ENCODE results near the gene SHROOM1.

SHROOM1 gene

GRCh38 chr5:132777209-132778069 lies 53.0 kb downstream of the SHROOM1 start, which contains the start of gene SEPTIN8:
Gene SEPTIN8, minus strand, starts transcription at chr5:132777239. Its CDS starts 102 bp downstream, at chr5:132777137.
- 0 out of 2 replicates have a peak, but pooled peaks have one; percentile 39 for TF ChIP-seq POLR2A (IDR thresholded peaks at IDR 0.05; ENCODE audit: low read depth, low read length)
- FAIRE-seq = no peak
- peak; percentile 61 for DNase-seq (ENCODE audit: insufficient read length, low spot score)

- FAIRE-seq (no peak), DNase-seq (ENCODE audit: insufficient read length, low spot score) (no peak)
- TF ChIP-seq POLR2A (IDR thresholded peaks at IDR 0.05; ENCODE audit: low read depth, low read length) = no peak; the same call in 1 of the 2 replicates
Measured at GRCh38 chr5:132776938-132777208, 53.6 kb downstream of the SHROOM1 start.

GRCh38 chr5:132776131-132776937 lies 54.1 kb downstream of the SHROOM1 start:
- FAIRE-seq = no peak
- TF ChIP-seq POLR2A (IDR thresholded peaks at IDR 0.05; ENCODE audit: low read depth, low read length) = no peak
- DNase-seq (ENCODE audit: insufficient read length, low spot score) = no peak

- DNase-seq (ENCODE audit: insufficient read length, low spot score) (no peak), FAIRE-seq (no peak)
- no peak for TF ChIP-seq POLR2A (IDR thresholded peaks at IDR 0.05; ENCODE audit: low read depth, low read length)
Measured at GRCh38 chr5:132775476-132775961, 54.9 kb downstream of the SHROOM1 start.

- DNase-seq (ENCODE audit: insufficient read length, low spot score) = no peak
- FAIRE-seq = no peak
- no peak for TF ChIP-seq POLR2A (IDR thresholded peaks at IDR 0.05; ENCODE audit: low read depth, low read length)
Measured at GRCh38 chr5:132774896-132775295, 55.6 kb downstream of the SHROOM1 start.

GRCh38 chr5:132774406-132774805 lies 56.0 kb downstream of the SHROOM1 start:
- no peak for TF ChIP-seq POLR2A (IDR thresholded peaks at IDR 0.05; ENCODE audit: low read depth, low read length)
- DNase-seq (ENCODE audit: insufficient read length, low spot score) (no peak), FAIRE-seq (no peak)

GRCh38 chr5:132773601-132774355 lies 56.7 kb downstream of the SHROOM1 start:
- FAIRE-seq (no peak), DNase-seq (ENCODE audit: insufficient read length, low spot score) (no peak)

GRCh38 chr5:132773114-132773513 lies 57.3 kb downstream of the SHROOM1 start:
- no peak for TF ChIP-seq POLR2A (IDR thresholded peaks at IDR 0.05; ENCODE audit: low read depth, low read length)
- no peak for FAIRE-seq
- no peak for DNase-seq (ENCODE audit: insufficient read length, low spot score)

More at GRCh38 chr5:132773601-132774355, 56.7 kb downstream of the SHROOM1 start:
- TF ChIP-seq POLR2A (IDR thresholded peaks at IDR 0.05; ENCODE audit: low read depth, low read length) = no peak

GRCh38 chr5:132772291-132773070 lies 58.0 kb downstream of the SHROOM1 start:
- FAIRE-seq = no peak
- TF ChIP-seq POLR2A (IDR thresholded peaks at IDR 0.05; ENCODE audit: low read depth, low read length) = no peak
- no peak for DNase-seq (ENCODE audit: insufficient read length, low spot score)
